Epithelial cell of proximal tubule (primary cell): Measurements from ENCODE around the gene ITGBL1. TPM values are rescaled to one million over a fixed set of nuclear protein-coding genes. Genes with fewer than 3 reads are reported as not detected.
A peak's percentile ranks its signal among the peaks of the same experiment; 100 is the strongest.

ENCODE experiments used
- DNase-seq: peaks from one replicate; pipeline ENCODE4 v3.0.0-alpha.2; 2011; ENCODE audit warnings: low read depth
- H3K4me3 ChIP-seq: 2 replicates; pipeline ENCODE4 v1.5.1; 2011; ENCODE audit warnings: low read depth, mild to moderate bottlenecking, low read length
- total RNA-seq: library from RNA; depleted of rRNA; stranded (reverse); fragments of >200 nt; gene quantifications from 2 replicates; pipeline ENCODE4 v1.2.3, GENCODE V29; 2015
- TF ChIP-seq, protein P1 (sequence below): conservative IDR thresholded peaks from 2 replicates; pipeline ENCODE4 v1.5.1; 2012; ENCODE audit warnings: low read depth, mild to moderate bottlenecking, low read length

The ITGBL1 gene
- total RNA-seq, 1 donor from 2014 or later: 1.1 TPM

DNA sequence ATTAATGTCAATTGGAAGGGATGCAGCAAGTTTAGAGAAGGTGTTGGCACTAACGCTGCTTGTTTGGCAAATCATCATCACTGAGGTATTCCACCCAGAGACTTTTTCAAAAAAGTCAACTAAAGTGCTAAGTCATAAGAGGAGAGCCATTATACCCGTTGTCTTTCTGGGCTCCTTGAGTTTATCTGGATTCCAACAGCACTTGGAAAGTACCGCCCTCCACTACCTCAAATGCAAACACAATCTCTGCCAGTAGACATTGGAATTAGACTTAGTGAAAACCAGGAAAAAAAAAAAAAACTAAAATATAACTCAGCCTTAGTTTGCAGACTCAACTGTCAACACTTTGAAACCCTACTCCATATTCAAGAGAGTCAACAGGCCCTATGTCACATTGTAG, 266.0 kb downstream of the ITGBL1 start:
- TF ChIP-seq, protein P1, sequence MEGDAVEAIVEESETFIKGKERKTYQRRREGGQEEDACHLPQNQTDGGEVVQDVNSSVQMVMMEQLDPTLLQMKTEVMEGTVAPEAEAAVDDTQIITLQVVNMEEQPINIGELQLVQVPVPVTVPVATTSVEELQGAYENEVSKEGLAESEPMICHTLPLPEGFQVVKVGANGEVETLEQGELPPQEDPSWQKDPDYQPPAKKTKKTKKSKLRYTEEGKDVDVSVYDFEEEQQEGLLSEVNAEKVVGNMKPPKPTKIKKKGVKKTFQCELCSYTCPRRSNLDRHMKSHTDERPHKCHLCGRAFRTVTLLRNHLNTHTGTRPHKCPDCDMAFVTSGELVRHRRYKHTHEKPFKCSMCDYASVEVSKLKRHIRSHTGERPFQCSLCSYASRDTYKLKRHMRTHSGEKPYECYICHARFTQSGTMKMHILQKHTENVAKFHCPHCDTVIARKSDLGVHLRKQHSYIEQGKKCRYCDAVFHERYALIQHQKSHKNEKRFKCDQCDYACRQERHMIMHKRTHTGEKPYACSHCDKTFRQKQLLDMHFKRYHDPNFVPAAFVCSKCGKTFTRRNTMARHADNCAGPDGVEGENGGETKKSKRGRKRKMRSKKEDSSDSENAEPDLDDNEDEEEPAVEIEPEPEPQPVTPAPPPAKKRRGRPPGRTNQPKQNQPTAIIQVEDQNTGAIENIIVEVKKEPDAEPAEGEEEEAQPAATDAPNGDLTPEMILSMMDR: no peak

DNA sequence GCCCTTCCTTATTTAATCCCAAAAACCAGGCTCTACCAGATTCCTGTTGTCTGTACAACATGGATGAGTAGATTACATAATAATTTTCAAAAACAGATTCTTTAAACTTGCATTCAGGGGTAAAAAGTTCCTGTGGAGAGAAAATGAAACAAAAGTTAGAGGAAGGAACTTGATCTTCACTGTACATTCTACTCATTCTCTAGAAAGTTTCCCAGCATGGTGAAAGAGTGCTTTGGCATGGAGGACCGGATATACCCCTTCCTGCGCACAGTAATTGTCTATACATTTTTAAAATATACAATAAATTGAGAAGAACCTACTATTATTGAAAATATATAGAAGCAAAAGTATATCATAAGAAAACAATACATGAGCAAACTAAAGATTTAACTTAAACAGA, 274.2 kb downstream of the ITGBL1 start:
- DNase-seq: no peak
- peak overlapping the region; percentile 9 for H3K4me3 ChIP-seq
- TF ChIP-seq, protein P1: no peak

More for the DNA sequence above, 266.0 kb downstream of the ITGBL1 start:
- H3K4me3 ChIP-seq: no peak overlapping the region
- DNase-seq: no peak

DNA sequence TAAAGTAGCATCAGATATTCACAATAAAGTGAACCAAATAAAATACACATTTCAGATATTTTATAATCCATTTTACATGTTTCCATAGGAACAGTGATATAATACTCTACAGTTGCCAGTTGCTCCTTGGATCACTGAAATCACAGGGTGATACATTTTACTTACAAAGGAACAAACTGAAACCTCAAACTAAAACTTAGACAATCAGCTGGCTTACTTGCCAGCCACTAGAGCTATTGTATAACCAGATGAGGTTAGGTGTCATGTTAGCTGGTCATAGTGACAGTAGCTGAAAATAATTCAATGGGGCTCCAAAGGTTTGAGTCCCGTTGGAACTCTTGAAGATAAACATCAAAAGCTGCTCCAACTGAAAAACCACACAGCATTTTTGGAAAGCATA, 274.6 kb downstream of the ITGBL1 start:
- TF ChIP-seq, protein P1: no peak

DNA sequence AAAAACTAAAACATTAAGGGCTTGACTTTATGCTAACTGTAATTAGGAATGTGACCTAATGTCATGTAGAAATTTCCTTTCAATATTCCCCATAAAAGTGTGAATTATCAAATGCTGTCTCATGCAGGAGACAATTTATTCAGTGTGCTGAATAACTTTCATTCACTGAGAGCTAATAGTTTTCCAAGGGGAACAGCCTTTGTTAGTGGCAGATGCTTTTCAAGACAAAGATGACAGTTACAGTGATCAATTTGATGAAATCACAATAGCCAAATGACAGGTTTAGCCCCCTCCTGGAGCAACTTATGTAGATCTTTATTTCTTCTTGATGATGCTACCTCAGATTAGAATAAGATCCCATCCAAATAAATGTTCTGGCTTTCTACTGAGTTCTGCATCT, 275.5 kb downstream of the ITGBL1 start:
- TF ChIP-seq, protein P1: no peak
- no peak for DNase-seq
- no peak overlapping the region for H3K4me3 ChIP-seq

More for the DNA sequence above, 274.6 kb downstream of the ITGBL1 start:
- no peak overlapping the region for H3K4me3 ChIP-seq
- no peak for DNase-seq

DNA sequence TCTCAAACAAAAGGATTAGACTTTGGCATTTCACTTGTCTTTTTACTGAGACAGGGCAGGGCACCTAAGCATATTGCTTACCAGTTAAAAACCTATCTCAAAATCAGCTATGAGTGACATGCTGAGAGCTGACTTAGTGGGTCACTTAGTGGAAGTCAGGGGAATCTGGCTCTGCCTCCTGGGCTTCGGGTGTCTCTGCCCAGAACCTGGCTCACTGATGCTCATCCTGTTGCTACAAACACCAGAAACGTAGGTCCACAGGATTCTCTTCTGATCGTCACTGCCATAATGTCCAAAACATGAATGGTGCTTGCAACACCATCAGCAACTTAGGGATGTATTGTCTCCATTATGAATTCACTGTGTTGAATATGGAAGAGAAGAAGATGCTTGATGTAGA, 276.1 kb downstream of the ITGBL1 start:
- no peak overlapping the region for H3K4me3 ChIP-seq
- TF ChIP-seq, protein P1: no peak
- no peak for DNase-seq

DNA sequence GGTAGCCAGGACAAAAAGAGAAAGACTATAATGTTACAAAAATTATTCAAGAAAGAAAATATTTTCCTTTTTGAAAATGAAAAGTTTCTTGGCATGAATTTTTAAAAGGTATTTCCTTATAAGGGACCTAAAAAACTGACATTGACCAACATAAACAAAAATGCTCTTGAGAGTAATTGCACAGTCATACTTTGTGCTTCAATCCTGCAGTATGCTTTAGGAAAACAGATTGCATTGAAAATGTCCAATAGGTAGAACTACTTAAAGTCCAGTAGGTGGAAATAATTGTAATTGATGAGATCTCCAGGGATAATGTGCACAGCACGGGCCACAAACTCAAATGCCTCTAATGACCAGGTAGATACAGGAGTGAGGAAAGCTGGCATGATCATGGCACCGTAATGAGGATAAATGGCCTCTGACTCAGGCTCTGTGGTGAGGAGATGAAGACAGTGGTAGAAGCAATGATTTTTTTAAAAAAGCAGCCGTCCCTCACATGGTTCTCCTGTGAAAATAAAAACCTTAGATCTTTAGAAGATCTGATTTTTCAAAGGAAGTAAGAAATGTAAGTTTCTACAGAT, 278.0 kb downstream of the ITGBL1 start:
- no peak overlapping the region for H3K4me3 ChIP-seq
- no peak for DNase-seq
- TF ChIP-seq, protein P1: no peak

DNA sequence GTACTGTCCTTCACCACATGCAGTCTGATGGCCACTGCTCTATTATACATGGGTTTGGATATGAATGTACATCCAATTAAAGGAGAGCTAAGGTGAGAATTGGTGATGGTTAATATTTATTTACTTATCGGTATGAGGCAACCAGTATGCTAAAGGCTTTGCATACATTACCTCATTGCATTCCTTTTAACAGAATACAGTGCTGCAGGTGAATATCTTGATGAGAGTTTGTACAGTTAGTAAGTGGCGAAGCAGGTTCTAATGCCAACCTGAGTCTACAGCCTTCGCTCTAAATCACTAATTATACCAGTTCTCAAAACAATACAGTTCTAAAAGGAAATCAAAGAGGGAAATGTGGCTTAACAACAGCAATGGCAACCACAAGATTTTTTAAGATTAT, 284.1 kb downstream of the ITGBL1 start:
- no peak overlapping the region for H3K4me3 ChIP-seq
- no peak for DNase-seq
- TF ChIP-seq, protein P1: no peak
